DMS53 (cell line): ENCODE measurements around the gene AGPAT2.

ENCODE experiments used
- DNase-seq: peaks from one replicate; lab custom pipeline; 2025; lab: John Stamatoyannopoulos, UW

The AGPAT2 gene

GRCh38 chr9:136686794-136687711 lies at the start of gene AGPAT2:
TSS of gene AGPAT2 (minus strand) at chr9:136687457. CDS start at chr9:136687357, 100 bp downstream.
- DNase-seq, result peak; percentile 94

DNA sequence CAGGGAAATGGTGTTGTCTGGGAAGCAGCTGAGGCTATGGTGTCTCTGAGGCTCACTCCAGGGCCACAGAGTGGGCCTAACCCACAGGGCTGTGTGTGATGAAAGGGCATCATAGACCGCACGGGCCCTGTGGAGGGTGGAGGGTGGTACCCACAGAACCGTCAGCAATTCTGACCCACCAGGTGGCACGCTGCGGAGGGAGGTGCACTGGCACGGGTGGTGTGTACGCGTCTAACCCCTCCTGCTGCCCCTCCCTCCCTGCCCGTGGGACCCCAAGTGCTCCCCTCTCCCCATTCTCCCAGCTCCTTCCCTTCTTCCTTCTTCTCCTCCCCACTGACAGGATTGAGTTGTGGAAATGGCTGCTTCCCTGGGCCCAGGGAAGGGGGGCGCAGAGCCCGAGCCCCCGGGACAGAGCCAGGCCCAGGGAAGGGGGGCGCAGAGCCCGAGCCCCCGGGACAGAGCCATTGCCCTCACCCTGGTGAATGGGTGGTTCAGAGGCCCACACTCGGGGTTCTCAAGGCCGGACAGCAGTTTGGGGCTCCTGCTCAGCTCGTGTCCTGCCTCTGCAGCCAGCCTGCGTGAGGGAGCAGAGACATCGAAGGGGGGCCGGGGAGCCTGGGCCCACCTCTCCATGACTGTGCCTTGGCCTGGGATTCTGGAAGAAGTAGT lies 48.7 kb upstream of the AGPAT2 start:
- no peak for DNase-seq

GRCh38 chr9:136734837-136735496 lies 47.7 kb upstream of the AGPAT2 start:
- no peak for DNase-seq

DNA sequence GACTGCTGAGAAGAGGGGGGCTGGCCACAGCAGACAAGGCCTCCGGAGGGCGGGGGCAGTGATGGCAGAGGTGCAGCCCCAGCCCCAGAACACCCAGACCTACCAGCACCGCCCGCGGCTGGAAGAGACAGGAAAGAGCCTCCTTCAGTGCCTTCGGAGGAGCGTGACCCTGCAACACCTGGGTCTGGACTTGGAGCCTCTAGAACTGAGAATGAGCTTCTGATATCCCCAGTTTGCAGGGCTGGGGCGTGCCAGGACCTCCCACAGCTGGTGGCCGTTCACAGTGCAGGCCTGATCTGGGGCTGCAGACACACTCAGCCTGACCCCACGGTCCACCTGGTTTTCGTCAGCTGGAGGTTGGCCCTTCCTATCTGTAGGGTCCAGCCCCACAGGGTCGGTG lies 46.4 kb upstream of the AGPAT2 start:
- no peak for DNase-seq

GRCh38 chr9:136732444-136733178 lies 45.4 kb upstream of the AGPAT2 start:
- no peak for DNase-seq

DNA sequence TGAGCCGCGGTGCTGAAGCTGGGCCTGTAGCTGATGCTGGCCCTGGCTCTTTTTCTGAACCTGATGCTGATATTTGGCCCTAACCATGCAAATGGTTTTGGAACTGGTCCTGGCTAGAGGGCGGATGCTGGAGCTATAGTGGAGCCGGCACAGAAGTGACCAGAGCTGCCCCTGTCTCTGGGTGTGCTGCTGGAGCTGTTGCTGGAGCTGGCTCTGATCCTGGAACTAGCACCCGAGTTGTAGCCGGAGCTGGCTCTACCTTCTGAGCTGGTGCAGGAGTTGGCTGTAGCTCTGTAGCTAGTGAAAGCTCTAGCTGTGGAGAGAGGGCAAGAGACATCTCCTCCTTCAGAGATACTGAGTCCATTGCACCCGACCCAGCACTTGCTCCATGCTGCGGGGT lies 42.7 kb upstream of the AGPAT2 start:
- DNase-seq, result no peak

DNA sequence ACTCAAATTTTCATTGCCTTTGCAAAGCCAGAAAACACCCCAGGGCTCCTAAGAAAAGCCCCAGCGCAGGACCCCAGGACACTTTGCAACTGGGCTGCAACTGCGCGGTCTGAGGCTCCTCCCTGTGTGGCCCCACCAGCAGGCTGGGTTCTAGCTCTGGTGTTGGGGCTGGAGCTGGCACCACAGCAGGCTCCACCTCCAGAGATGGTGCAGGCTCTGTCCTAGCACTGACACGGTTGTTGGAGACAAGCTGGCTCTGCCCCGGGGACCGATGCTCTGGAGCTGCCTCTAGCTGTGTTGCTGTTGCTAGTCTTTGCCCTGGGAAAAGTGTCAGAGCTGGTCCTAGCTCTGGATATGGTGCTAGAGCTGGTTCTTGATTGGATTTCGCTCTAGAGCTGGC lies 41.9 kb upstream of the AGPAT2 start:
- DNase-seq, result no peak

- DNase-seq, result peak; percentile 74
These were observed 41.4 kb upstream of the AGPAT2 start for GRCh38 chr9:136728548-136729123.

- DNase-seq, result peak; percentile 94
These were observed 40.9 kb upstream of the AGPAT2 start for GRCh38 chr9:136728080-136728547.

DNA sequence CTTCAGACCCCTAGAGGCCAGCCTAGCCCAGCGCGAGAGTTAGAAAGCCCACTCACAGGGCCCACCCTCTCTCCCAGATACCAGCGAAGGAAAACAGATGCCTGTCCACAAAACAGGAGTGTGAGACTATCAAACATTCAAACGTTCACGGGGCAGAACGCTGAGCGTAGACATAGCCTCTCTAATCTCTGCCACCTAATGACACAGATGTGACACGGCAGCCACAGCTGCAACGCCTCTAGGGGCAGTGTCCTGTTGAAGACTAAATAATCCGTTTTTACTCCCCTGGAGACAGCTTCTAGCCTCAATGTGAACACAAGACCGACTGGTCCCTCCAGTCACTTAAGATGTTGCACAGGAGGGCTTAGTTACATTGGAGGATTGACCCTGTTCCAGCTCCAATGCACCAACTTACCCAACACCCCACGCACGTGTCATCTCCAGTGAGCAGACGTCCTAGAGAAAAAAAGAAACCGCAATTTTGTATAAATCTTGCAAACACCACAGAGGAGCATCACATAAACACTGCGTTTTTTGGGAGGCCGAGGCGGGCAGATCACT lies 39.5 kb upstream of the AGPAT2 start:
- DNase-seq, result peak; percentile 80

DNA sequence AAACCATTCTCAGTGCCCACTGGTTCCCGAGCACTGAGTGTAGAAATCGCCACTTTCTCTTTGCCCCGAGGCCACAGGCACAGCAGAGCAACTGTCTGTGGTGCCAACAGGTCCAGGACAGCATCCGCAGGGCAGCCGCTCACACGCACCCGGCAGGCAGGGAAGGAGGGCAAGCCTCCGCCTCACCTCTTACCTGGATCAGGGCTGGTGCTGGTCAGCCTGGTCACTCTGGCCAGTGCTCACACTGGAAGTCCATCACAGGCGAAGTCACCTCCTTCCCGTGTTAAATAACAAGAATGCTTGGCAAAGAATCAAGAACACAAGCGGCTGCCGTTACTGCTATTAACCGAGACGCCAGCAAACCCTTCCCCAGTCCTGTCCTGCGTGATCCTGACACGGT lies 38.9 kb upstream of the AGPAT2 start:
- DNase-seq, result peak; percentile 69

GRCh38 chr9:136725612-136726011 lies 38.4 kb upstream of the AGPAT2 start:
- peak; percentile 80 for DNase-seq

- peak; percentile 45 for DNase-seq
These were observed 37.5 kb upstream of the AGPAT2 start for GRCh38 chr9:136724772-136725171.

GRCh38 chr9:136723989-136724388 lies 36.7 kb upstream of the AGPAT2 start:
- DNase-seq, result peak; percentile 53

- DNase-seq, result peak; percentile 91
These were observed 36.2 kb upstream of the AGPAT2 start for GRCh38 chr9:136723362-136723976.

GRCh38 chr9:136722969-136723356 lies 35.7 kb upstream of the AGPAT2 start:
- DNase-seq, result peak; percentile 89

DNA sequence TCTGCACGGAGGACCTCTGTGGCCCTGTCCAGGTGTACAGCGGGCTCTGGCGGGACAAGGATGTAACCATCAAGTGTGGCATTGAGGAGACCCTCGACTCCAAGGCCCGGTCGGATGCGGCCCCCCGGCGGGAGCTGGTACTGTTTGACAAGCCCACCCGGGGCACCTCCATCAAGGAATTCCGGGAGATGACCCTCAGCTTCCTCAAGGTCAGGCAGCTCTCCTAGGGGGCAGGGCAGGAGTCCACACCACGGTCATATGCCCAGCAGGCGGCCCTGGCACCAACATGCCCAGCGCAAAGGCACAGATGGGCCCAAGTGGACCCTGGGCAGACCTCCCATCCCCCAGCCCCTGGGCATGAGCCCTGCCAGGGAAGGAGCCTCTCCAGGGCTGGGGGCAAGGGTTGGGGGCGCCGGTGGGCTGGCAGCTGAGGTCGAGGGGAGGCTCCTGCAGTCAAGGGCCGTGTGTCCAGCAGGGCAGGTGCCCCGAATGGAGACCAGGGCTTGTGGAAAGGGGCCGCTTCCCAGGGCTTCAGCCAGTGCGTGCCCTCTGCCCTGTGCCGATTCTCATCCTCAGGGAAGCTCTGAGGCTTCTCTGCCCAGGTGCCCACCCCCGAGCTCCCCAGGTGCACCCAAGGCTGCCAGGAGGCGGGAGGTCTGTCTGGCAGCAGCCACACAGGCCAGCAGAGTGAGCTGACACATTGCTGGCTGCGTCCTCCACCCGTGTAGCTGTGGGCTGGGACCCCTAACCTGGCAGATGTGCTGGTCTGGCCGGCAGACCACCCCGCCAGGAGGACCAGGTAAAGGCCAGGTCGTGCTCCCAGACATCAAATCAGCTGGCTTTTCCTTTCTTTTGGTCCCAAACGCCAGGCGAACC lies 35.1 kb upstream of the AGPAT2 start:
- DNase-seq, result peak; percentile 78

DNA sequence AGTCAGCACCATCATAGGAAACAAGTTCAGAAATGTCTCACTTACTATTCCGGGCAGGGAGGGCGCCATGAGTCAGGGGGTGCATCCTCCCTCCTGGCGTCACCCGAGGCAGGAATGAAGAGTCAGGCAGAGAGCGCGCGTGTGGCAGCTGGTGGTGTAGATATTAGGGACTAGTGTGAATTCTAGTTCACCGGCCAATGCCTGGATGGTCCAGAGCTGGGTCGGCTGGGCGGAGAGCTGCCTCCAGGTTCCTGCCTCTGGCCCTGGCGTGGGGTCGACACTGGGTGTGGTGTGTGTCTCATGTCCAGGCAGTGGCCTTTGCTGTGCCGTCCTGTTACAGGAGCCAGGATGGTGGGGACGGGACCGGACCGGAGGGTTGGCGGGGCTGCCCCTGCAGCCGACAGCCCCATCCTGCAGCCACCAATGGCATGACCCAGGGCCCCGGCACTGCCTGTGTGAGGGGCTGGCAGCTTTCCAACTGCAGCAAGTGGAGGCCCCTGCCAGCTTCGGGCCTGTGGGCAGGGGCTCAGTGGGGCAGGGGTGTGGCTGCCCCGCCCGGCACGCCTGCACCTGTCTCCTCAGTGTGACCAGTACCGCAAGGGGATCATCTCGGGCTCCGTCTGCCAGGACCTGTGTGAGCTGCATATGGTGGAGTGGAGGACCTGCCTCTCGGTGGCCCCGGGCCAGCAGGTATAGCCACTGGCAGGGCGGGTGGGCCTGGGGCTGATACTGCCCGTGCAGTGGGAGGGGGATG lies 34.3 kb upstream of the AGPAT2 start:
- peak; percentile 67 for DNase-seq

DNA sequence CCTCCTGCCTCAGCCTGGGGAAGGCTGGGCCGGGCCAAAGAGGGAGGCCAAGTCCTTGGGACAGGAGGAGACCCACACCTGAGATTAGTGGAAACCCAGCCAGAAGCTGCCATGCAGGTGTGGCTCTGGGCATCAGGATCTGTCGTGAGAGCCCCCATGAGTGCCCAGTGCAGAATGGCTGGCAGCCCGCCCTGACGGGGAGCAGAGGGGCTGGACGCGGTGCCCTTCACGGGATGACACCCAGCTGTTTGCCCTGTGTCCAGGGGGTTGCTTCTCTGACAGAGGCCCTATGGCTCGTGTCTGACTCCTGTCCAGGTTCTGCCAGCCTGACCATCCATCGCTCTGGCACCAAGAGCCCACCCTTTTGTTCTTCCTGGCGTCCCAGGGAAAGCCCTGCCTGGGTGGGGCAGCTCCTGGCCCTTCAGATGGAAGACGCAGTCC lies 33.7 kb upstream of the AGPAT2 start:
- DNase-seq, result peak; percentile 61
